Cardiac fibroblast (primary cell): ENCODE measurements around the gene S100A10.

Experiments
- DNase-seq, 2 donors: peaks; one replicate each; pipeline versions ENCODE4 v3.0.0 to v3.0.0-alpha.2; 2010; ENCODE audit warnings: low read depth in 2 of 2
- H3K4me3 ChIP-seq, 2 donors: replicated peaks in 1 of 2; 1 replicate in 1 of 2; 2 replicates in 1 of 2; pipeline ENCODE4 v1.5.1; 2011; ENCODE audit warnings: low read depth in 2 of 2, low read length in 2 of 2, mild to moderate bottlenecking in 2 of 2, moderate library complexity in 1 of 2
- CTCF ChIP-seq: IDR thresholded peaks from one replicate; pipeline ENCODE4 v1.5.1; 2011; ENCODE audit warnings: low read depth, mild to moderate bottlenecking, low read length, inconsistent platforms

The S100A10 gene

GRCh38 chr1:151947140-151947539 is 46.5 kb downstream of the S100A10 start:
- TF ChIP-seq CTCF = no peak
- peak in 1 of 2 donors; percentile 26 for DNase-seq
- no peak overlapping the region for H3K4me3 ChIP-seq

- no peak for TF ChIP-seq CTCF
- DNase-seq = peak; percentile 98 to 99
- H3K4me3 ChIP-seq = no peak overlapping the region
These were observed 47.6 kb downstream of the S100A10 start for GRCh38 chr1:151945725-151946722.

DNA sequence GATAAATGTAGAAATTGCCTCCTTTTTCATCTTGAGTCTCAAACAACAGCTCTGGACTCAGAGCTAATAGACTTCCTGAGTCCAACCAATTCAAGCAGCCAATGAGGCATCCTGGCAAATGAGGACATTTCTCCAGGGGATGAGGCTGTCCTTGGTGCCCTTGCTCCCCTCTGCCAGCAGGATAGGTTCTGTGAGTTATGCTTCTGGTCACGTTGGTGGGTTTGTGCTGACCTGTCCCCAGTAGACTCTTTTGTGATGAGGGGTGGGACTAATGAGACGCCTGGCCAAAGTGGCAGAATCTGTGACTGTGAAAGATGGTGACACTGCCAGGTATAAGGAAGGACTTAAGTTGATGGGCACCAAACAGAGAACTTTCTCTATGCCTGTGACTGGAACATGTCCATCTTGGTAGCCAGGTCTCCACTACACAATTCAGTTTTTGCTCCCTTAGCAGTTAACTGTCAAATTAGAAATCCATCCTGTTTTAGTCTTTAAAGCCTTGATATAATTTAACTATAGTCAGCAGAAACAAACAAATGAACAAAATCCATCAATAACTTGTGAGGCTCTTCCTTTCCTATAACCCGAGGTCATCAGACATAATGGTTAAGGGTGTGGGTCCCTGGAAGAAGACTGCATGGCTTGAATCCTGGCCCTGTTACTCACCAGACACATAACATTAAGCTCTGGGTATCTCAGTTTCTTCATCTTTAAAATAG is 48.6 kb downstream of the S100A10 start:
- H3K4me3 ChIP-seq = no peak overlapping the region
- DNase-seq = no peak
- TF ChIP-seq CTCF = no peak

- no peak overlapping the region for H3K4me3 ChIP-seq
- DNase-seq = no peak
- TF ChIP-seq CTCF = no peak
These were observed 49.4 kb downstream of the S100A10 start for GRCh38 chr1:151944126-151944856.

DNA sequence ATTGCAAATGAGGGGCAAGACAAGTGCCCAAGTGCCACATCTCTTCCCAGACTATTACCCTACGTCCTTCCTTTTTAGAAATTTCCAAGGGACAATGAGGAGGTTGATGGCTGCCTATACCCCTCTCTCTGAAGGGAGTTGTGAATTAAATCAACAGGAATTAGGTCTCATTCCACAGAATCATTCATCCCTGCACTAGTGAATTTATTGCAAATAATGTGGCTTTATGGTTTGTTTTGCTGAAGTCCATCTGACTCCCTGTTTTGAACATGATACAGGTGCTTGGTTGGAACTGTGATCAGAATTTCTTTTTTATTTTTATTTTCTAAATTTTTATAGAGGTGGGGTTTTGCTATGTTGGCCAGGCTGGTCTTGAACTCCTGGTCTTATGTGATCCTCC is 50.1 kb downstream of the S100A10 start:
- no peak overlapping the region for H3K4me3 ChIP-seq
- no peak for TF ChIP-seq CTCF
- DNase-seq = no peak

DNA sequence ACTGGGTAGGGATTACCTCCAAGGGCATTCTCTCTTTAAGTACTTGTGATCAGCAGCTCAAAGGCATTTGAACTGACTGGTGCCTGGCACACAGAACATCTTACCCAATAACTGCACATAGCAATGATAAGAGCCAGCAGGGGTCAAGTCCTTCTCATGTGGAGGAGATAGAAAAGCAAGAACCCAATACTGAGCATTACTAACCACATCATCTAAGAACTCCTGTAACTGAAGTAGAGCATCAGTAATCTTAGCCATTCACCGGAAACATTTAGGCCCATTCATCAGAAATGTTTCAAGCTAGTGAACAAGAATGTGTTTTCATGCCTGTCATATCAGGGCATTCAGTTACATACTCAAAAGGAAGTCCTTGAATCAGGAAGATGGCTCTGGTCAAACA is 50.8 kb downstream of the S100A10 start:
- no peak for TF ChIP-seq CTCF

More for the DNA sequence above, 50.8 kb downstream of the S100A10 start:
- no peak overlapping the region for H3K4me3 ChIP-seq
- peak in 1 of 2 donors; percentile 44 for DNase-seq
